Gastroesophageal sphincter (tissue), 3 donors: ENCODE measurements around the gene CAV1.

Experiments used
- CTCF ChIP-seq, 4 experiments: fragments of 200-600 bp in 2 of 4; fragments of 450-650 bp in 2 of 4; sonication (generic) in 1 of 4; IDR thresholded peaks; one replicate each; pipeline ENCODE4 v1.5.1; 2017 to 2019; ENCODE audit warnings: antibody characterized with exemption in 4 of 4, mild to moderate bottlenecking in 2 of 4, moderate library complexity in 2 of 4
- POLR2A ChIP-seq, 2 donors: fragments of 450-650 bp; IDR thresholded peaks; one replicate each; pipeline ENCODE4 v1.6.1; 2017; ENCODE audit warnings: antibody characterized with exemption in 2 of 2, mild to moderate bottlenecking in 2 of 2, moderate library complexity in 1 of 2
- POLR2AphosphoS5 ChIP-seq: sonication (generic); formaldehyde crosslinking; IDR thresholded peaks from one replicate; pipeline ENCODE4 v1.6.1; 2017; ENCODE audit warnings: antibody characterized with exemption

DNA sequence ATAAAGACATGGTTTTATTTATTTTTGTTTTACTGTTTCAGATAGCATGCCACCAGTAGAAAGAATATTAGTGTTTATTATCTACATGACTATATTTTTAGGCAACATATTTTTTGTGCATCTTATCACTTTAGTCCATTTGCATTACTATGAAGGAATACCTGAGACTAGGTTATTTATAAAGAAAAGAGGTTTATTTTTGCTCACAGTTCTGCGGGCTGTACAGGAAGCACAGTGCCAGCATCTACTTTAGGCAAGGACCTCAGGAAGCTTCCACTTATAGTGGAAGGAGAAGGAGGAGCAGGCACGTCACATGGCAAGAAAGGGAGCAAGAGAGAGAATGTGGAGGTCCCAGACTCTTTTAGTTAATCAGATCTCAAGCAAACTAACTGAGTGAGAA, 19.6 kb upstream of the CAV1 start:
- TF ChIP-seq CTCF (IDR thresholded peaks at IDR 0.05) (no peak), POLR2AphosphoS5 (no peak), POLR2A (IDR thresholded peaks at IDR 0.05) (no peak)
